Measurements from ENCODE around the gene MYZAP.

- TF ChIP-seq CTCF (IDR thresholded peaks at IDR 0.05; ENCODE audit: borderline replicate concordance, extremely low read depth, low read length, poor library complexity, severe bottlenecking) (no peak), EZH2 (IDR thresholded peaks at IDR 0.05; ENCODE audit: borderline replicate concordance, low read depth, low read length, severe bottlenecking) (no peak)
Measured at GRCh38 chr15:57597431-57597830, 5.7 kb downstream of the MYZAP start.
